ENCODE results near the gene RNF14. TPM values are rescaled to one million over a fixed set of nuclear protein-coding genes. Genes with fewer than 3 reads are reported as not detected.
"Not testable (repeated sequence)": the region's sequence is repeated elsewhere in the genome, so short reads cannot be mapped to it uniquely, and the experiment has no call there.

The RNF14 gene
- total RNA-seq, 1 experiment from 2014 or later = 72.1 TPM

DNA sequence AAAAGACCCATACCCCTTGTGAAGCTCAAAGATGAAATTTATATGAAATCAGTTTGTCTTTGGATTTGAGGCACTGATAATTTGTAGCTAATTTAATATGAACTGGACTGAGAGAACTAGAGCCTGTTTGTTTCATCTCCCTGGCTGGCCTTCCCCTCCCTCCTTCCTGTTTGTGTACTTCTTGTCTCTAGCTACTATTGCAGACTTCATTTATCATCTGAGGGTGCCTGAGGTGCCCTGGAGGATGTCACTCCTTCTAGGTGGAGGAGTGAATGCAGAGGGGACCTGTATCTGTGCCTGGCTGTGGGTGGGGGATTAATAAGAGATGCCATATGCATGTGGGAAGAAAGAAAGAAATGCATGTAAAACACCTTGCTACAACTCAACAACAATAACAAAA is 66.1 kb downstream of the RNF14 start:
- in situ Hi-C loops (cut with HindIII; ENCODE audit: low pct_unique_long_range_greater_than_20kb, low sequenced_read_pairs) = no loop called here
- no peak overlapping the region for H3K27ac ChIP-seq (ENCODE audit: low read length)
- BruUV-seq (replicated peaks) = no TSS peak
- ChIA-PET POLR2A (no interaction called here), CTCF (interaction anchor here (0.6 kb wide), 1 partner anchor 109 kb away, joined by 5 read pairs; no protein-coding TSS in a partner anchor)
- no peaks in the 10 kb centered on the region for H3K27me3 ChIP-seq (ENCODE audit: control insufficient read depth, insufficient read depth, low read length)
- ATAC-seq = no peak
- DNase-seq (ENCODE audit: low read depth, low spot score) = no peak
- no peaks in the 10 kb centered on the region for H3K9me3 ChIP-seq (ENCODE audit: control insufficient read depth, insufficient read depth, low read depth, low read length)
- intact Hi-C loops (cut with micrococcal nuclease; ENCODE audit: unreplicated experiment) = no loop called here
- no peaks in the 10 kb centered on the region for H3K4me1 ChIP-seq (ENCODE audit: control insufficient read depth, insufficient read depth, low read length)
- no peaks in the 10 kb centered on the region for H3K36me3 ChIP-seq (ENCODE audit: control insufficient read depth, insufficient read depth, low read length)
- TF ChIP-seq SIN3A (IDR thresholded peaks at IDR 0.05; ENCODE audit: borderline replicate concordance, insufficient read depth, low read depth, low read length) (no peak), POLR2AphosphoS5 (IDR thresholded peaks at IDR 0.05; ENCODE audit: low read depth, low read length) (no peak), TCF7L2 (IDR thresholded peaks at IDR 0.05; ENCODE audit: low read depth, low read length) (no peak)
- TF ChIP-seq, protein P1, sequence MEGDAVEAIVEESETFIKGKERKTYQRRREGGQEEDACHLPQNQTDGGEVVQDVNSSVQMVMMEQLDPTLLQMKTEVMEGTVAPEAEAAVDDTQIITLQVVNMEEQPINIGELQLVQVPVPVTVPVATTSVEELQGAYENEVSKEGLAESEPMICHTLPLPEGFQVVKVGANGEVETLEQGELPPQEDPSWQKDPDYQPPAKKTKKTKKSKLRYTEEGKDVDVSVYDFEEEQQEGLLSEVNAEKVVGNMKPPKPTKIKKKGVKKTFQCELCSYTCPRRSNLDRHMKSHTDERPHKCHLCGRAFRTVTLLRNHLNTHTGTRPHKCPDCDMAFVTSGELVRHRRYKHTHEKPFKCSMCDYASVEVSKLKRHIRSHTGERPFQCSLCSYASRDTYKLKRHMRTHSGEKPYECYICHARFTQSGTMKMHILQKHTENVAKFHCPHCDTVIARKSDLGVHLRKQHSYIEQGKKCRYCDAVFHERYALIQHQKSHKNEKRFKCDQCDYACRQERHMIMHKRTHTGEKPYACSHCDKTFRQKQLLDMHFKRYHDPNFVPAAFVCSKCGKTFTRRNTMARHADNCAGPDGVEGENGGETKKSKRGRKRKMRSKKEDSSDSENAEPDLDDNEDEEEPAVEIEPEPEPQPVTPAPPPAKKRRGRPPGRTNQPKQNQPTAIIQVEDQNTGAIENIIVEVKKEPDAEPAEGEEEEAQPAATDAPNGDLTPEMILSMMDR (IDR thresholded peaks at IDR 0.05) = no peak
- TF ChIP-seq, protein P2, sequence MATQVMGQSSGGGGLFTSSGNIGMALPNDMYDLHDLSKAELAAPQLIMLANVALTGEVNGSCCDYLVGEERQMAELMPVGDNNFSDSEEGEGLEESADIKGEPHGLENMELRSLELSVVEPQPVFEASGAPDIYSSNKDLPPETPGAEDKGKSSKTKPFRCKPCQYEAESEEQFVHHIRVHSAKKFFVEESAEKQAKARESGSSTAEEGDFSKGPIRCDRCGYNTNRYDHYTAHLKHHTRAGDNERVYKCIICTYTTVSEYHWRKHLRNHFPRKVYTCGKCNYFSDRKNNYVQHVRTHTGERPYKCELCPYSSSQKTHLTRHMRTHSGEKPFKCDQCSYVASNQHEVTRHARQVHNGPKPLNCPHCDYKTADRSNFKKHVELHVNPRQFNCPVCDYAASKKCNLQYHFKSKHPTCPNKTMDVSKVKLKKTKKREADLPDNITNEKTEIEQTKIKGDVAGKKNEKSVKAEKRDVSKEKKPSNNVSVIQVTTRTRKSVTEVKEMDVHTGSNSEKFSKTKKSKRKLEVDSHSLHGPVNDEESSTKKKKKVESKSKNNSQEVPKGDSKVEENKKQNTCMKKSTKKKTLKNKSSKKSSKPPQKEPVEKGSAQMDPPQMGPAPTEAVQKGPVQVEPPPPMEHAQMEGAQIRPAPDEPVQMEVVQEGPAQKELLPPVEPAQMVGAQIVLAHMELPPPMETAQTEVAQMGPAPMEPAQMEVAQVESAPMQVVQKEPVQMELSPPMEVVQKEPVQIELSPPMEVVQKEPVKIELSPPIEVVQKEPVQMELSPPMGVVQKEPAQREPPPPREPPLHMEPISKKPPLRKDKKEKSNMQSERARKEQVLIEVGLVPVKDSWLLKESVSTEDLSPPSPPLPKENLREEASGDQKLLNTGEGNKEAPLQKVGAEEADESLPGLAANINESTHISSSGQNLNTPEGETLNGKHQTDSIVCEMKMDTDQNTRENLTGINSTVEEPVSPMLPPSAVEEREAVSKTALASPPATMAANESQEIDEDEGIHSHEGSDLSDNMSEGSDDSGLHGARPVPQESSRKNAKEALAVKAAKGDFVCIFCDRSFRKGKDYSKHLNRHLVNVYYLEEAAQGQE (IDR thresholded peaks at IDR 0.05; ENCODE audit: insufficient read depth in 1 of 2, low read depth in 2 of 2, low read length in 1 of 2) = no peak
- H3K4me3 ChIP-seq (ENCODE audit: low read depth in 2 of 2, low read length in 2 of 2) = no peak overlapping the region

DNA sequence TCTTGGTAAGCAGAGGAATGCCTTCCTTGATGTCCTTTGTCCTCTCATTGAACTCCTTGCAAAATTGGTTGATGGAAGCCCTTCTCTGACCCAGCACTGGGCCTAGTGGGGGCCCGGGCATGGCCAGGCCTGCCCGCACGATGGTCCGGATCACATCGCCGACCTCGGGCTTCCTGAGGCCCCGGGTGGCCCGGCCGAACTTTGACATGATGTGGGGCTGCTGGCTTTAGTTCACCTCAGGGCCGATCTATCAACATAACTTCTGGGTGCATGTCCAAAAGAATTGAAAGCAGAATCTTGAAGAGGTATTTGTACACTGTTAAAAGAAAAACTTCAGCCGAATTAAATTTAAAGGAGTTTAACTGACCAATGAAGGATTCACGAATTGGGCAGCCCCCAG is 68.0 kb downstream of the RNF14 start:
- Histone ChIP-seq H3K27ac (ENCODE audit: low read length) (no peak overlapping the region), H3K27me3 (ENCODE audit: control insufficient read depth, insufficient read depth, low read length) (no peaks in the 10 kb centered on the region), H3K4me1 (ENCODE audit: control insufficient read depth, insufficient read depth, low read length) (no peaks in the 10 kb centered on the region), H3K36me3 (ENCODE audit: control insufficient read depth, insufficient read depth, low read length) (no peaks in the 10 kb centered on the region), H3K4me3 (ENCODE audit: low read depth in 2 of 2, low read length in 2 of 2) (no peak overlapping the region), H3K9me3 (ENCODE audit: control insufficient read depth, insufficient read depth, low read depth, low read length) (no peaks in the 10 kb centered on the region)
- intact Hi-C loops (cut with micrococcal nuclease; ENCODE audit: unreplicated experiment) = no loop called here
- CTCF ChIA-PET = no interaction called here
- TF ChIP-seq, protein P1 (IDR thresholded peaks at IDR 0.05) = no peak
- TF ChIP-seq, protein P2 (IDR thresholded peaks at IDR 0.05; ENCODE audit: insufficient read depth in 1 of 2, low read depth in 2 of 2, low read length in 1 of 2) = no peak
- TF ChIP-seq TCF7L2 (IDR thresholded peaks at IDR 0.05; ENCODE audit: low read depth, low read length) = no peak
- TF ChIP-seq SIN3A (IDR thresholded peaks at IDR 0.05; ENCODE audit: borderline replicate concordance, insufficient read depth, low read depth, low read length) = no peak
- no peak for TF ChIP-seq POLR2AphosphoS5 (IDR thresholded peaks at IDR 0.05; ENCODE audit: low read depth, low read length)
- no TSS peak for BruUV-seq (replicated peaks)
- DNase-seq (ENCODE audit: low read depth, low spot score) (no peak), ATAC-seq (no peak)
- in situ Hi-C loops (cut with HindIII; ENCODE audit: low pct_unique_long_range_greater_than_20kb, low sequenced_read_pairs) = no loop called here
- POLR2A ChIA-PET = no interaction called here

DNA sequence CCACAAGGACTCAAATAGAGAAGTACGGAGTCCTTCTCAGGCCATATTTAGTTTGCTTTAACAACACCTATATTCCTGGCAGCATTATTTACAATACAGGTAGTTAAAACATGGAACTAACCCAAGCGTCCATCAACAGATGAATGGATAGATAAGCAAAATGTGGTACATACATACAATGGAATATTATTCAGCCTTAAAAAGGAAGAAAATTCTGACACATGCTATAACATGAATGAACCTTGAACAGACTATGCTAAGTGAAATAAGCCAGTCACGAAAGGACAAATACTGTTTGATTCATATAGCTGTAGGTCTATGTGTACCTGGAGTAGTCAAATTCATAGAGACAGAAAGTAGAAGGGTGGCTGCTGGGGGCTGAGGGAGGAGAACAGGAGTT is 68.7 kb downstream of the RNF14 start:
- intact Hi-C loops (cut with micrococcal nuclease; ENCODE audit: unreplicated experiment); DNase-seq (ENCODE audit: low read depth, low spot score); H3K9me3 ChIP-seq (ENCODE audit: control insufficient read depth, insufficient read depth, low read depth, low read length); H3K4me3 ChIP-seq (ENCODE audit: low read depth in 2 of 2, low read length in 2 of 2); POLR2A ChIA-PET; BruUV-seq (replicated peaks); ATAC-seq; in situ Hi-C loops (cut with HindIII; ENCODE audit: low pct_unique_long_range_greater_than_20kb, low sequenced_read_pairs); H3K4me1 ChIP-seq (ENCODE audit: control insufficient read depth, insufficient read depth, low read length); H3K36me3 ChIP-seq (ENCODE audit: control insufficient read depth, insufficient read depth, low read length); H3K27me3 ChIP-seq (ENCODE audit: control insufficient read depth, insufficient read depth, low read length); H3K27ac ChIP-seq (ENCODE audit: low read length): not testable (repeated sequence)
- CTCF ChIA-PET = interaction anchor here (0.6 kb wide), 1 partner anchor 280 kb away, joined by 7 read pairs; no protein-coding TSS in a partner anchor
